Raji (cell line): Measurements from ENCODE around the gene VPS36.

Source experiments
- POLR2A ChIP-seq: IDR thresholded peaks from 2 replicates; pipeline ENCODE4 v1.6.1; 2011; ENCODE audit warnings: low read depth, low read length, control low read depth; ENCODE audit not compliant: insufficient read depth

The VPS36 gene, protein sequence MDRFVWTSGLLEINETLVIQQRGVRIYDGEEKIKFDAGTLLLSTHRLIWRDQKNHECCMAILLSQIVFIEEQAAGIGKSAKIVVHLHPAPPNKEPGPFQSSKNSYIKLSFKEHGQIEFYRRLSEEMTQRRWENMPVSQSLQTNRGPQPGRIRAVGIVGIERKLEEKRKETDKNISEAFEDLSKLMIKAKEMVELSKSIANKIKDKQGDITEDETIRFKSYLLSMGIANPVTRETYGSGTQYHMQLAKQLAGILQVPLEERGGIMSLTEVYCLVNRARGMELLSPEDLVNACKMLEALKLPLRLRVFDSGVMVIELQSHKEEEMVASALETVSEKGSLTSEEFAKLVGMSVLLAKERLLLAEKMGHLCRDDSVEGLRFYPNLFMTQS

DNA sequence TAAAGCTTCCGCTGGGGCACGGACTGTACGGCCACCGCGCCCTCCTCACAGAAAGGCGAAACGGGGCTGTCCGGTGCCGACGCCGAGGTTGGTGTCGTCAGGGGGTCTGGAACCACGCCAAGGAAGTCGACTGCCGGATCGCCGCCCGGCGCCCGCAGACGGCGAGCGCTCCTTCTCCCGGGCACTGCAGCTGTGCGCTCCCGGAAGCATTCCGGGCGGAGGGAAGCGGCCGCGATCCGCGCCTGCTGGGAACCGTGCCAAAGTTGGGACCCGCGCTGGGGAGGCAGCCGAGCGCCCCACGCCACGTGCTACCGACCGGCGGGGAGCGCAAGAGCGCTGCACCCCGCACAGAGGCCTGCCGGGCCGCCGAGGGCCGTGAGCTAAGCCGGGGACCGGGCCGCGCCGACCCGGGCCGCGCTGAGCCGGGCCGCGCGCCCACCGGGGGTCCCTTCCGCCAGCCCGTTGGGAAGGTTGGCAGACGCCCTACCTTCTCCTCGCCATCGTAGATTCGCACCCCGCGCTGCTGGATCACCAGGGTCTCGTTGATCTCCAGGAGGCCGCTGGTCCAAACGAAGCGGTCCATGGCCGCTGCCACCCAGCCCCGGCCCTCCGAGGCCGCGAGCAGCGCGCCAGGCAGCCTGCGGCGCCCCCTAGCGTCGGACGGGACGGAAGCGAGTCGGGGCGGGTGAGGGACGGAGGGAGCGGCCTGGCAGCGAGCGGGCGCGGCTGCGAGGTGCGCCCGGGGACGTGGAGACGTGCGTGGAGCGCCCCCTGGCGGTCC, at the start of gene VPS36:
Gene VPS36, minus strand, starts transcription at position 623 of the 781 bp plus-strand sequence. Its CDS starts 40 bp downstream, at position 583.
- peak; percentile 90 for TF ChIP-seq POLR2A

DNA sequence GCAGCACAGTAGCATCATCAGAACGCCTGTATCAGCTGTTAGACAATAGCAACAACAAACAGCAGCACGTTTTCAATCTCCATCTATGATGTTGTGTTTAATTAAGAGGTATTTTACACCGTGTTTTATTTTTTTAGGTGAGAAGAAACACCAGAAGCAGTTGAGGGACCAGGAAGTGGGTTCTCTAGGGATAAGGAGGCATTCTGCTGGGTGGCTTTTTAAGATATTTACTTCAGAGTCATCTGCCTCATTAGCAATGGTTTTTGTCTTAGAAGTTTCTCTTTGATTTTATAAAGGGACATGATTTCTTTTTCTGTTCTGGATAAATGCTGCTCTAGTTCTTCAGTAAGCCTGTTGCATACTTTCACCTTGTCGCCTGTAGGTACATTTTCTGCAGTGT, 13.1 kb upstream of the VPS36 start:
- TF ChIP-seq POLR2A, result no peak

DNA sequence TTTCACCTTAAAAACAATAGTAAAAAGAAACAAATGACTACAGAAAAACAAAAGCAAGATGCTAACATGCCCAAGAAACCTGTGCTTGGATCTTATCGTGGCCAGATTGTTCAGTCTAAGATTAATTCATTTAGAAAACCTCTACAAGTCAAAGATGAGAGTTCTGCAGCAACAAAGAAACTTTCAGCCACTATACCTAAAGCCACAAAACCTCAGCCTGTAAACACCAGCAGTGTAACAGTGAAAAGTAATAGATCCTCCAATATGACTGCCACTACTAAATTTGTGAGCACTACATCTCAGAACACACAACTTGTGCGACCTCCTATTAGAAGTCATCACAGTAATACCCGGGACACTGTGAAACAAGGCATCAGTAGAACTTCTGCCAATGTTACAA, 10.8 kb upstream of the VPS36 start:
- no peak for TF ChIP-seq POLR2A

DNA sequence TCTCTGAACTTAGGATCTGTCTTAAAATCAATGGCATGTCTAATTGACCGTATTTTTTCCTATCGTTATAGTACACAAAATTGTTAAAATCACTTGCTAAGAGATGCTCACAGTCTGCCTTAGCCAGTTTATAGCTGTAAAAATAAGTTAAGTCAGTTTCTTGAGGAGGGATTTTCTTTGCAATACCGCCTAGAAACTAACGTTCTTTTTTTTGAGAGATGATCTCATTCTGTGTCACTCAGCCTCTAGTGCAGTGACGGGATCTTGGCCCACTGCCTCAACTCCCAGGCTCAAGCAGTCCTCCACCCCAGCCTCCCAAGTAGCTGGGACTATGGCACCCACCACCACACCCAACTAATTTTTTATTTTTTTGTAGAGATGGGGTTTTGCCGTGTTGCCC, 9.2 kb upstream of the VPS36 start:
- TF ChIP-seq POLR2A, result no peak

DNA sequence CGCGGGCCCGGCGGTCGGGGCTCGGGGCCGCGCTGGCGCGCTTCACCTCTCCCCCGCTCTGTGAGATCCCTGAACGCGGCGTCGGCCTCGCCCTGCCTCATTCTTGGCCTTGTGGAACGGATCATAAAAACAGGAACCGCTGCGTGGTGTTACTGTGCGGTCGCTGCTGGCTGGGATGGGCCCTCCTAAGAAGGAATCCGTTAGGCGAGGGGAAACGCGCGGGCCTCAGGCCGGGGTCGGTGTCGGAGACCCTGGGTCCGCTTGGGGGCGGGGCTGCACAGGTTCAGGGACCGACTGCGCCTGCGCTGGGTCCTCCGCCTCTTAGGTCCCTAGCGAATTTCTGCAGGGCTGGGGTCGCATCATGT, 5.2 kb upstream of the VPS36 start:
- TF ChIP-seq POLR2A, result no peak

DNA sequence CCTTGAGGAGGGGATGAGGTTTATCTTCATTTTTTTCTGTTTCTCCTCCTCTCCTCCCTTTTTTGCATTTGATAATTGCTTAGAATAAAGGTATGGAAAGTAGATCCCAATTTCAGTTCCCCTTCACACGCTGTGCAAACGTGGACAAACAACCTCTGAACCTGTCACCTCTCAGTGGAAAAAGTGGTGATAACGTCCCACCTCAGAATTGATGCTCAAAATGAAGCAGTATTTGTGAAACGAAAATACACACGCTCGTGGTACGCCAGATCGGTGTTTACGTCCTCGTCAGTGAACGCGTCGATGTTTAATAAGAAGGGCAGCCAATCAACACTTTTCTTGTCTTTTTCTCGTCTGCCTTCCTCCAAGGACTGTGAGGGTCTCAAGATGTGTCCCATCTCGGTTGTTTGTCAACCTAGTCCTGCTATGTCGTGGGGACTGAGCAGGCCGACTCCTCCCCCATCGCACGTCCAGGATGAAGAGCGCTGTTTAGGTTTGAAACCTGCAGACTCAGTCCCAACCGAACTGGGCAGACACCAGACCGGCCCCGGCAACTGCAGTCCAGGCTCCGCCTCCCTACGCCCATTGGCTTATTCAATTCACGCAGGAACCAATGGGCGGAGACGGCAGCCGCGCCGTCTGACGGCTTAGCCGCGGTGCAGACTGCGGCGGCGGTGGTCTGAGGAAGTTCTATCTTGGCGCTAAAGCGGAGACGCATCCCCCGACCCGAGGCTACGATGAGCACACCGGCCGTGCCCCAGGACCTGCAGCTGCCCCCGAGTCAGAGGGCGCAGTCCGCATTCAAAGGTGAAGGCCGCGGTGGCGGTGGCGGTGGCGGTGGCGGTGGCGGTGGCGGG, 4.6 kb upstream of the VPS36 start, which contains the start of gene CKAP2:
Gene CKAP2, plus strand, starts transcription at position 659 of the 857 bp plus-strand sequence. Its CDS starts 79 bp downstream, at position 738.
- TF ChIP-seq POLR2A, result peak; percentile 77

DNA sequence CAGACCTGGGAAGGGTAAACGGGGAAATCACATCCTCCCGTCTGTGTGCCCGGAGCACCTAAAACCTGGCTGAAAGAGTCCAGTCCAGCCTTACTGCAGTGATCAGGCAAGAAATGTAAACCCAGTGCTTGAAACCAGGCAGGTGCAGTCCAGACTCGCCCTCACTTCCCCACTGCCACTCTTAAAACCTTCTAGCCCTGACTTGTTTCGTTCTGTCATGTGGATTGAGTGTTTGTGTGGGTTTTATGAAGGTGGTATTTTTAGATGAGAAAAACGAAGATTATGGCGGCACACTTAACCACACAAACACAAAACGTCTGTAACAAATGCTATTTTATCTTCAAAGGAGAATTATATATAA, 4.0 kb upstream of the VPS36 start:
- TF ChIP-seq POLR2A, result no peak

DNA sequence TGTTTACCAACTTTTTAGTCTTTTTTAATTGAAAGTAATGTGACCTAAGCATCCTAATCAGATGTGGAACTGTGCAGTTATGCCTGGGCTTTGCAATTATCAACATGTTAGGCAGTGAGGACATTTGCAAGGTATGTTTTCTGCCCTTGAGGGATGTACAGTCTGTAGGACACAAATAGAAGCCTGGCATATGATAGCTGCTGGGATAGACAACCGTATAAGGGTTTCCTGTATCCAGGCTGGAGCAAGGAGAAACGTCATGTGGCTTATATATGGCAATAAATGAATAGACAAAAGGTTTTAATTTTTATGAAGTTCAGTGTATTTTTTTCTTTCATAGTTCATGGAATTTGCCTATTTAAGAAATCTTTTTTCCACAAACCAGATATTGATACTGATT, 2.0 kb upstream of the VPS36 start:
- TF ChIP-seq POLR2A, result no peak

DNA sequence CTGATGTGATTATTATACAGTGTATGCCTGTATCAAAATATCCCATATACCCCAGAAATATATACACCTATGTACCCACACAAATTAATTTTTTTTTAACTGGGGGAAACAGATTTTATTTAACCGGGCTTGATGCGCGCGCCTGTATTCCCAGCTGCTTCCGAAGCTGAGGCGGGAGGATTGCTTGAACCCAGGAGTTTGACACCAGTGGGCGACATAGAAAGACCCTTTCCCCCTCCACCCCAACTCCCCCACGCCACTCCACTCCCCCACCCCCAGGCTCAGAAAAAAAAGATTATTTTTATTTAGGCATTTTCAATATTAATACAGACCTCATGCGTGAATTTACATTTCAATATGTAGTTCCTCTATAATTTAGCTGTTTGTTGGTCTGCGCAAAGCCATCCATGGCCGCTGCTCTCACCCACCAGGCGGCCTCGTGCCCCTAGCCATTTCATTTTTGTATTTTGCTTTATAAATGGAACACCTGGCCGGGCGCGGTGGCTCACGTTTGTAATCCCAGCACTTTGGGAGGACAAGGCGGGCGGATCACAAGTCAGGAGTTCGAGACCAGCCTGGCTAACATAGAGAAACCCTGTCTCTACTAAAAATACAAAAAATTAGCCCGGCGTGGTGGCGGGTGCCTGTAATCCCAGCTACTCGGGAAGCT, 836 bp upstream of the VPS36 start:
- TF ChIP-seq POLR2A, result no peak

DNA sequence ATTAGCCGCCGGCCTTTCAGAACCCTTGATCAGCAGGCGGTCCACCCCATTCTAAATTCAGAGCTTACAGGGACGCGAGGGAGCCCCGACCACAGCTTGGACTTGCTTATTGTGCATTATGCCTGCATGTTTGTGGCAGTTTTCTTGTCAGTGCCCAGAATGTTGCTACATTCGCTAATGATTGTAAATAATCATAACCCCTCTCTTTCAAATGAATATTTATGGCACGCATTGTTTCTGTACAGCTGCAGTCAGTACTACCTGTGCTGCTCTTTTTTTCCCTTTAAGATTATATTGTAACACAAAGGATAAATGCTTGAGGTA, 321 bp upstream of the VPS36 start:
- TF ChIP-seq POLR2A, result no peak

DNA sequence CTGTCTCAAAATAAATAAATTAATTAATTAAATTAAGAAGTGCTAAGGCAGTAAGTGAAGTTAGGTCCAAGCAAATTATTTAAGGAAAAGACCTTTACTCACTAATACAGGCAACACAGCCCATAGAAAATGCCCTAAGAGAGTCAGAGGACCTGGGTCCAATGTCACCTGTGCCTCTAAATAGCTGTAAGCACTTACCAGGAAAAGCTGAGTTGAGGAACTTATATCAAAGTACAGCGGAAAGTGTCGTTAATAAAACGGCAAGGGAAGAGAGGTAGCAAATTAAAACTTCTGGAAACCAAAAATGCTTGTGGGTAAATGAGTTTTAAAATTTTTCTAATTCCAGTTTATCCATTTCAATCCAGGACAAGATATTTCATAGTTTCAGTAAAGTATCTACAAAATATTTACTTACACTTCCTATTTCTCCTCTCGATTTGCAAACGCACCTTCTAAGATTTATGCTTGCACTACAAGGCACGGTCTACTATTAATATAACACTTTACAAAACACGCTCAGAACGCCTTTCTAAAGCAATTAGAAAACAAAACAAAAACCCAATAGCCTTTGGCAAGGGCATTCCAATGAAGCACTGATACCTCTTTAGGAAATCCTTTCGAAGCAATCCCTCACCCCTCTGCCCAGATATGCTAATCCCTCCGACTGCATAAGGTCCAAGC, 963 bp downstream of the VPS36 start:
- TF ChIP-seq POLR2A, result no peak

DNA sequence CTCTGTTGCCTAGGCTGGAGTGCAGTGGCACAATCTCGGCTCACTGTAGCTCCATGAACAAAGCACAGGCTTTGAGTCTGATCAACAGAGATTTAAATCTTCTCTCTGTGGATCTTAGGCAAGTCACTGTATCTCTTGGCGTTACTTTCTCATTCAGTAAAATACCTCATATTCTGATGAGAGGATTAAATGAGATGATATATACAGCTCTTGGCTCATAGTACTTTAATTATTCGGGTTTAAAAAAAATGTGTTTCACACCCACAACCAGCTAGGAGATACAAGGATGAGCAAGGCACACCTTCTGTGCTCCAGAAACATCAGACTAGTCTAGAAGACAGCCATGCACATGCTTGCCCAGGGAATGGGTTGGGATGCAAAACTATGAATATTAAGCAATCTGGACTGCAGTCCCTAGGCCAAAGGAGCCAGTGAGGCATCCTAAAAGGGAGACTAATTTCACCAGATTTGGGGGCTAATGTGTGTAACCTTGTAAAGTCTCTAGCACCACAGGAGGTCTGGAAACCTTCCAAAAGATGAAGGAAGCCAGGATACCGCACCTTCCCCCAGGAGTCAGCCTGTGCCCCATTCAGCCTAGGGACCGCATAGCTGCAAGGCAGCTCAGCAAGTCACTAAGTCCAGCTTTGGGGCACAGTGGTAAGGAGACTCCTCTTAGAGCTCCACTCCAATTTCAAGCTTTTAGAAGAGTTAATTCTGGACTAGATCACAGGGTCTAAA, 2.5 kb downstream of the VPS36 start:
- no peak for TF ChIP-seq POLR2A

DNA sequence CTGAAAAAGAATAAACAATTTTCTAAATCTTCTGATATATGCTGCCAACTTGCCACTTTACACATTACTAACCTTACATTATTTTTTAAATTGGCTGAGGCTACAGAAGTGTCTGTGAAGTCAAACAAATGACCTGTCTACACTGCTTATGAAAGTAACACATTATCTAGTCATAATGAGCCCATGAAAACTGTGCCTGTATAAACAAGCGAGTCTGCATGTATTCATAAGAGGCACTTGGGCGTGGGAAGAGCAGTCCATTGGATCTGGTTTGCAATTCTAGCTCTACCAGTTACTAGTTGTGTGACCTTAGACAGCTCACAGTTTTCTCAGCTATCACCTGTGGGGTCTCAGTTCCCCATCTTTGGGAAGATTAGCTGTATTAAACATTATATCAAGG, 3.1 kb downstream of the VPS36 start:
- TF ChIP-seq POLR2A, result no peak

DNA sequence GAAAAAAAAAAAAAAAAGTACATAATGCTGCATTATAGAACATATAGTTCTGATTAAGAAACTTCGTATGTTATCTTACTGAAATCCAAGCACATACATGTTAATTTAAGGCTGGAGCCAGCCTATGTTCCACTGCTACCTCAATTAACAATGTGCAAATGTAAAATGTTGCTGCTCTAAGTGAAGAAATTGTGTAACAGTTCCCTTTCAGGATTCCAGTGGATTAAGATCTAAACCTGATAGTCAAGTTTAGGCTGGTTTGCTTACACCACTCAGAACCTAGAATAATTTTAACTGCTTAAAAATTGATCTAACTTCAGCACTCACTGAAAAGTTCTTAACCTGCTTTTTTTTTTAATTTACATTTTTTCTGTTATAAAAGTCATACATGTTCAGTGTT, 4.2 kb downstream of the VPS36 start:
- TF ChIP-seq POLR2A, result no peak
